ENCODE measurements around the gene MSI2.

MSI2 gene

DNA sequence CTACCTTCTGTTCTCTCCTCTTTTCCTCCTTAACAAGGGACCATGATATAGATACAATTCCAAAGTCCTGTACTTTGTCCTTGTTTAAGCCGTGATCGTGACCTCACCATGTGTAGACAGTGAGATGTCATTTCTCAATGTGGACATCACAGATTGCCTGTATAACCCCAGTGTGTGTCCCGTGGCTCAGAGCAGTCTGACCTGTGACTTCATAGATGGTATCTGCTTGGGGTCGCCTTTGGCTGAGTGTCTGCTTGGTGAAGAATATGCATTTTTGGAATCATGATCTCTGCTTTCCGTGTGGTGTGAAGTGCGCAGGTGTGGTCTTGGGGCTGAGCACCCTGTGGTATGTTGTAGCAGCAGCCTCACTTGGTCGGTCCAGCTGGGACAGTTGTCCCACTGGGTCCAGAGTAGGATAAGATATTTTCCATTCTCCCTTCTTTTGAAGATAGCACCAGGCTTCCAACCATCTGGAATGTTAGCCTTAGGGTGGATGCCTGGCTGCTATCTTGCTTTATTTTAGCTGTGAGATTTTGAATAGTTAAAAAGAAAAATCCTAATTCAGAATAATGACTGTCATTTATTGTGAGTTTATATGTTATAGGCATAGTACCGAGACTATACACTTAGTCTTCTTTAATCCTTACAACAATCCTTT is 13.4 kb downstream of the MSI2 start:
- no peak for DNase-seq (ENCODE audit: low read depth in 2 of 2)

DNA sequence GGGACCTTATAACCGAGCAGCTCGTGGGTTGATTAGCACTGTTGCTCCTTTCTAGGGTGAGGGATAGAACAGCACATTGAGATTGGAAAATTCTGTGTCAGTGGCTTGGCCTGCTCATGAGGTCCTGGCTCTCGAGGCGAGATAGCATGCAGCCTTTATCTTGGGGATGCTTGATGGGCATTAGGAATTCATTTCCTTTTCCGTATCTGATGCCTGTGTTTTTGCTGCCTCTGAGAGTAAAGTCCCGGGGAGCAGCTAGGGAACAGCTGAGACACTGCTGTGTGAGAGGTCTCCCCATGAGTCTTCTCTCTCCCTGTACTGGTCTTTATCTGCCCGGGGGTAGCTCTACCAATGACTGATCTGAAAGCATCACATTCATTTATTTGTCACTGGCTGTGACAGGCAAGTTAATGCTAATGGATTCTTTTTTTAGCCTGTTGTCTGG is 14.5 kb downstream of the MSI2 start:
- DNase-seq (ENCODE audit: low read depth in 2 of 2): no peak

DNA sequence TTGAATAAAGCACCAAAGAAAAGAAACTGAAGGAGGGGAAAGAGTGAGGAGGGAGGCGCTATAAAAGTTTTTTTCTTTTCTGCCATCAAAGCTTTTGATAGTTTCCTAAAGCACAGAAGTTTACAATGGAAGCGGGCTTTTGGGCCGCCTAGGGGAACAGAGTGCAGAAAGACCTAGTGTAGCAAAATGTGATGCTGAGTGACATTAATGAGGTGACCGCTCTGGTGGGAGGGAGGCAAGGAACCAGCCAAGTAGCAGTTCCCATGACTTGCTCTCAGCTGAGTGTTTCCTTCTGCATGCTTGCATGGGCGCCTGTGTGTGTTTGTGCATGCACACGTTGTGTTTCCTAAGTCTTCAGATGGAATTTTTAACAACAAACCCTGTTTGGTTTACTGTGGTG is 15.5 kb downstream of the MSI2 start:
- no peak for DNase-seq (ENCODE audit: low read depth in 2 of 2)

DNA sequence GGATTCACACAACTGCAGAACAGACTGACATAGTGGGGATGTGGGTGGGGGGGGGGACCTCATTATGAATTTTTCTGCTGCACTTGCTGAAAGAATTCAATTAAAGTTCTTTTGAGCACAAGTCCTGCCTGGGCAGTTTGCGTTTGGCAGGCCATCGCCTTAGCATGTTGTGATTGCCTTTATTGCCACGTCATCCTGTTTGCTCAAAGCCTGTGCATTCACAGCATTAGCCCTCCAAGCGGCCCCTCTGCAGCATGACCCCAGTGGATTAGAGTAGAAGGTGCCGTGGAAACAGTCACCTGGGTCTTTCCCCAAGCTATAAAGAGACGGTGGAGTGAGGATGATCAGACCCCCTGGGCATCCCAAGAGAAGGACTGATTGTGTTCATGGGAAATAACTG is 17.2 kb downstream of the MSI2 start:
- DNase-seq (ENCODE audit: low read depth in 2 of 2): no peak

DNA sequence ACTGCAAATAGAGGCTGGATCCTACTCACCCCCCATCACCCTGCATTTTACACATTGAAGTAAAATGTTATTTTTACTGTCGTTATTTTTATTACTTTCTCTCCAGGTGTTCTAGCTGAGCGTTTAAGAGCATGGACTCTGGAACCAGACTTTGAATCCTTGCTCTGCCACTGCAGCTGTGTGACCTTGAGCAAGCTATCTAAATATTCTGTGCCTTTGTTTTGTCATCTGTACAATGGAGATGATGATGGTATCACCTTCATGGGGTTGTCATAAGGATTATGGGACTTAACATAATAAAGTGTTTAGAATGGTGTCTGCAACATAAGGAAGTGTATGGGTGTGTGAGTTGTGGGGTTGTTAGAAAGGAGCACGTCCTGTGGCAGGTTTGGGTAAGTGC is 17.8 kb downstream of the MSI2 start:
- no peak for DNase-seq (ENCODE audit: low read depth in 2 of 2)

DNA sequence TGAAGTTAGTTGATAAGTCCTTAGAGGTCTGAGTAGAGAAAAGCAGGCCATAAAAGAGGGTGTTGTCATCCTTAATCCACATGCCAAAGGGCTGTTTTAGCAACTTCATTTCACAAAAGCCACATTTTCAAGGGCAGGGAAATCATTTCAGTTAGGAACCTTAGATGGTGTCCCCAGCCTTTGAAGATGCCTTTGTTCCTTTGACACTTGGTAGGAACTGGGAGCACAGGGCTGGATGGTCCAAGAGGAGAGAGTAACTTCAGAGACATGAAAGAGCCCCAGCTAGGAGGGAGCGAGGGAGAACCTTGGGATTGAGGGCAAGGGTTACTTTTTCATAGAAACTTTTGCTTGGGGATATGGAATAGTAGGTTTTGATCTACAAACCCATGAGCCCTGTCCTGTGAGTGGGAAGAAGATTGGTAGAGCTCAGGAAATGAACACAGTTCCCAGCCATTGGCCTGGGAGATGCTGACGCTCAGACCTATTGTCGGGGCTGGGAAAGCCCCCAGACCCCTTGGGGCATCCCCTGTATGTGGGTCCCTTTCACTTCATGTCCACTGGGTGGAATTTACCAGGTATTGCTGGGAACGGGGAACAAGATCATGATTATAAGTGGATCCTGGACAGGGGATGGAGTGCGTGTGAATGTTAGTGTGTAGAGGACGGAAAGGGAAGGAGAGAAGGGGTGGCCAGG is 18.9 kb downstream of the MSI2 start:
- no peak for DNase-seq (ENCODE audit: low read depth in 2 of 2)

DNA sequence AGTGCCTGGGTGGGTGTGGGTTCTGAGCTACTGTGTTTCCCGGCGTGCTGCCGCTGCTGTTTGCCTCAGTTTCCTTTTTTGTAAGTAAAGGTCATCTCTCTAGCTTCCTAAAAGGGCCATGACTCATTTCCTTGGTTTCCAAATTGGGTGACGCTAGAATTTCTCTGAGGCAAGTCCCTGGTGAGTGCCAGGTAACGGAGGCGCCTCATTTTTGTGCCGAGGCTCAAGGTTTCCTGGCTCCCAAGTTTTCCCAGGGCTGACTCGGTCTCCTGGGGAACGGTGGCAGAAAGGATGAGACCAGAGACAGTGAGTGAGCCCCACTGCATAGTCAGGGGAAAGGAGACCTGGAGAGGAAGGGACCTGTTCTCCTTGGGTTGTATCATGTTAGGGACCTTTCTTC is 20.3 kb downstream of the MSI2 start:
- no peak for DNase-seq (ENCODE audit: low read depth in 2 of 2)

DNA sequence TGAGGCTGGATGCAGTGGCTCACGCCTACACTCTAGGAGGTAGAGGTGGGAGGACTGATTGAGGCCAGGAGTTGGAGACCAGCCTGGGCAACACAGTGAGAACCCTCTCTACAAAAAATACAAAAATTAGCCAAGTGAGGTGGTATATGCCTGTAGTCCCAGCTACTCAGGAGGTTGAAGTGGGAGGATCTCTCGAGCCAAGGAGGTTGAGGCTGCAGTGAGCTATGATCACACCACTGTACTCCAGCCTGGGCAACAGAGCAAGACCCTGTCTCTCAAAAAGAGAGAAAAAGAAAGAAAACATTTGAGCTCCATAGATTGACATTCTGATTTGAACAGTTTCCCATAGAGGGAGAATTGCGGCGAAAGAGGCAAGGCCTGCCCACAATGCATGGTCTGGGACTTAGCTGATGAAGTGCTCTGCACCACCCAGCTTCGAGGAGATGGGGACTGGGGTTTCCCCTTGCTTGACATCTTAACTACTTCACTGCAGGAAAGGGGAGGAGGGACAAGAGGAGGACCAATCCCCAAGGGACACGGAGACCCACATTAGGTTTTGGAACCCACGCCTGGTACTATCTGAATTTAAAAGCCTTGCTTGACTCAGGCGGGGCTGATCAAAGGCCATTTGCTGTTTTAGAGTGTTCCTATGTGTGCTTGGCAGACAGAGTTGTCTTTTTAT is 21.7 kb downstream of the MSI2 start:
- DNase-seq (ENCODE audit: low read depth in 2 of 2): no peak

DNA sequence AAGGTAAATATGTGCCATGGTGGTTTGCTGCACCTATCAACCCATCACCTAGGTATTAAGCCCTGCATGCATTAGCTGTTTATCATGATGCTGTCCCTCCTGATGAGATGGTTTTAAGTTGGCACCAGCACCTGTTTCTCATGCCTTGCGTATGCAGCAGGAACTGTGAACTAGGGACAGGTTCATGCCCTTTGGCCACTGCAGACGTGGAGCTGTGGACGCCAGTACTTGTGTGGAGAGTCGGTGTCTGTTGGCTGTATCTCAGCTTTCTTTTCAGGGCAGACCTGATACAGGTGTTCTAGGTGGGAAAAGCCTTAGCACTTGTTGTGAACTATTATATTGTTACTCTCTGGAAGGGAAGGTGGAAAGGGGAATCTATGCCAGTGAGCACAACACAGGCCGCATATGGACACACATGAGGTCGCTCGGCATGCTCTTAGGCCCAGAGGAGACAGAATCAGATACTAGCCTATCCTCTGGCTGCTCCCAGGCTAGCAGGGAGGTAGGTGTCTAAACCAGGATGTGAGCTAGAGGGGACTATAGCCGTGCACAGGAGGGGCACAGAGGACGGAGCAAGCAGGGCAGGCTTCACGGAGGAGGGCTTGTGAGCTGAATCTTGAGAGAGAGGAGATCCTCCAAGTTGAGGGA is 22.5 kb downstream of the MSI2 start:
- no peak for DNase-seq (ENCODE audit: low read depth in 2 of 2)

DNA sequence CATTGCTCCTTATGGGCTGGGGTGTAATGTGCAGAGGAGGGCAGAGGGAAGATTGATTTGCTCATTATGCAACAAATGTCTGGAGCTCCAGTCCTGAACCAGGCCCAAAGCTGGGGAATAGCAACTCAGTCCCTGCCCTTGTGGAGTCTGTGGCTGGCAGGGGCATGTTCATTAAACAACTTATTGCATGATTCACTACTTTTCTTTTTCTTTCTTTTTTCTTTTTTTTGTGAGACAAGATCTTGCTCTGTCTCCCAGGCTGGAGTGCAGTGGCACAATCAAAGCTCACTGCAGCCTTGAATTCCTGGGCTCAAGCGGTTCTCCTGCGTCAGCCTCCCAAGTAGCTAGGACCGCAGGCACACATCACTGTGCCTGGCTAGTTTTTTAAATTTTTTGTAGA is 23.1 kb downstream of the MSI2 start:
- no peak for DNase-seq (ENCODE audit: low read depth in 2 of 2)

DNA sequence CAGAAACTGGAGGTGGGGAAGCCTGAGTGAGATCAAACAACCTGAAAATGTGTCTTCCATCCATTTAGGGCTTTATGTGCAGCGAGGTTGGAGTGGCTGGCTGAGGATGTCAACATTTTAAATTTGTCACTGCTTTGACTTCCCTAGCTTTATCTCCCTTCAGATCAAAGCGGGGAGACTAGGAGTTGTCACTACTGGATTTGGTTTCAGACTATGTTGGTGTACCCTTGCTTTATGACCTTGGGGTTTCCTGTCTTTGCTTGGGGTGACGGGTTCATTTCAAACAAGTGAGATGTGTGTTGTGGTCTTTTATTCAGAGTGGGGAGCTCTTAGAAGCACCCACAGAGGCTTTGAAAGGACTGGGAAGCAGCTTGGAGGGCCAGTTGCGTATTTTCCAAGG is 25.6 kb downstream of the MSI2 start:
- no peak for DNase-seq (ENCODE audit: low read depth in 2 of 2)

DNA sequence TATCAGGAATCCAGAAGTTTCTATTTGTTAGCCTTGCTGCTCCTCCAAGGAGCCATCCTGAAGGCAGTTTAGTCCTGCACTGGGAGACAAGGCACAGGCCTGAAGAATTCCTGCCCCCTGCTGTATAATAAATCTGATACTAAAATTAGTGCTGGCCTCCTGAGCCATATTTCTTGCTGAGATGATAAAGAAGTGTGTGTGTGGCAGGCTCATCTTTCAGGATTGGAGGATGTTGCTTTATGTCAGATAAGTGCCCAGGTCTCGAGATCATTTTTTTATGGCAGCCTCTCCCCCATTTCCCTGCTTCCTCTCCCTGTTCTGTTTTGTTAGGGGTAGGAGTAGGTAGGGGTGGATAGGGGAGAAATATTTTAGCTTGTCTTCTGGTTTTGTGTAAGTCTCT is 26.0 kb downstream of the MSI2 start:
- no peak for DNase-seq (ENCODE audit: low read depth in 2 of 2)

DNA sequence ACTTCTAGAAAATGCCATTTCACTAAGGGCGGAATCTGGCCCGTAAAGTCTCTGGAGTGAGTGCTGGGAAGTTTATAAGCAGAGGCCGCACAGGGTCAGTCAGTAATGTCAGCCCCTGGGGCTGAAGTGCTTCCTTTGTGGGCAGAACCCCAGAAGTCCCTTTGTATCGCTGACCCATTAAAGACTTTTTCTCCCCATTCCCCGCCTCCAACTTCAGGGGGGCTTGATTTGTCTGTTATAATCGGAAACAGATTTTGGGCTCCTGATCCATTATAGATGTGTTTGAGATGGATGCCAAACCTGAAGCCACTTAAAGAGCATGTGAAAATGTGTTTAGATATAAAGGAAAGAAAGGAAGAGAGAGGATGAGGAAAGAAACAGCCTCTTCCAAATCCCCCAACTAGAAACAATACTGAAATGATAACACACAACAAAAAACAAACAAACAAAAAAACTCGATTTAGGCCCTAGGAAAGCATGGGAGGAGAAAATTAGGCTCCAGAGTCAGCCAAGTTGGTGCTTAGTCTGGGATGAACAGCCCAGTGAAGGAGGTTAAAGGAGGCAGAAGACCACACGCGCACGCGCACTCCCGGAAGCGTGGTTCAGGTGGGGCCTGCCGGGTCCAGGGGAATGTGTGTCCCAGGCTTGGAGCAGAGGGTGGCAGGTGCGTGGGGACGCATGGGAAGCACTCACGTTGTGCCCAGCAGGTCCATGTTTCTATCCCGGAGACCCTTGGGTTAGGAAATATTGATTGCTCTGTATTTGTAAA is 27.1 kb downstream of the MSI2 start:
- no peak for DNase-seq (ENCODE audit: low read depth in 2 of 2)

DNA sequence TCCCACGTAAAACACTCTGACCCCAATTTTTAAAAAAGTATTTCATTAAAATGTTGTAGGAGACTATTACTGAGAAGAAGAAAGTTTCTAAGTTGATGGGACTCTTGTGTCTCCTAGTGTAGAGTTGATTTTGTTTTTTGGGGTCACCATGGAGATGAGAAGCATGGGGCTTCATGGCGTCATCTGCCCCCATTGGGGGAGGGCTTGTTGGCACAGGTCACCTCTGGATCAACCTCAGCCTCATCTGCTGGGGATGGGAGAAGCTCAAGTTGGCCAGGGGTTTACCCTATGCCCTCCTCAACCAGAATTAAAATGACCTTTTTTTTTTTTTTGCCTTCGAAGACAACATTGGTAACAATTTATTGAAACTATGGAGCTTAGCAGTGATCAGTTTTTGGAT is 28.3 kb downstream of the MSI2 start:
- DNase-seq (ENCODE audit: low read depth in 2 of 2): no peak

DNA sequence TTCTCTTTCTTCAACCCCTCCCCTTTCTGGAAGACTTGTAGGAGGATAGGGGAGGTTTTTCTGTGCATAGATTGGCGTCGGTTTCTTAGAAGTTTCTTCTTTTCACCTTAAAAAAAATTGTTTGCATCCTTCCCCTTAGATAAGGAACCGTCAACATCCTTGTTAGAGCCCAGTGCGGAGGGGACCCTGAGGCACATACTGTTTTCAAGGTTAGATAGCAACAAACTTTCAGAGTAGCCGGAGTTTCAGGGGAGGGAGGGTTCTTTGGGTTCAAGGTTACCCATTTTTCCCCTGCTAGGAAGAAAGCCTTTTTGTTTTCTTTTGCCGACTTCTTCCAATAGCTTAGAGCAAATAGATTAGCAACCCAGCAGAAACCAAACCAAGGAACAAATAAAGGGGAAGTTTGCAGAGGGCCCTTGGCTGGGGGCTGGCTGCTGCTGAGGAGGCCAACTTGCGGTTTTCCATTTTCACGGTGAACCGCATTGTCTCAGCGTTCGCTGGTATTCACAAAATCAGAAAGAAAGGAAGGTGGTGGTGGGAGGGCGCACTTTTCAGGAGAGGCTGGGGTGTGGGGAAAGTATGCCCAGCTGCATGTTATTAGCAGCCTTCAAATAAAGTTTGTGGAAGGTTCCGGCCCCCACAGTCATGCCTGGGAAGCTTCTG is 28.8 kb downstream of the MSI2 start:
- peak in 1 of 2 donors; percentile 33 for DNase-seq (ENCODE audit: low read depth in 2 of 2)

DNA sequence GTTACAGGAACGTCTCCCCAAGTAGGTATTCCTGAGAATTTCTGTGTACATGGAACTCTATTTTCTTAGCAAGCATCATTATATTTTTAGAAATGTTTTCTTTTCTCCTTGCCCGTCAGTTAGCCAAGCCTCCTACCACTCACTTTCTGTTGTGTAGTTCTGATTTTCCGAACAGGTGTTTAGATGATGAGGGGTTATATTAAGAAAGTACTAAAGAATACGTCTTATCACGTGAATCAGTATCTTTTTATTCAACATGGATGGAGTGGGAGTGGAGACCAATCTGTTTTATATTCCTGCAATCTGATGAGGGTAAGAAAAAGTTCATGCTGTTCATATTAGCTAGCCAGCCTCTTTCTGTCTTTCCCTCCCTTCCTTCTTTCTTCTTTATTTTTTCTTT is 29.4 kb downstream of the MSI2 start:
- no peak for DNase-seq (ENCODE audit: low read depth in 2 of 2)

DNA sequence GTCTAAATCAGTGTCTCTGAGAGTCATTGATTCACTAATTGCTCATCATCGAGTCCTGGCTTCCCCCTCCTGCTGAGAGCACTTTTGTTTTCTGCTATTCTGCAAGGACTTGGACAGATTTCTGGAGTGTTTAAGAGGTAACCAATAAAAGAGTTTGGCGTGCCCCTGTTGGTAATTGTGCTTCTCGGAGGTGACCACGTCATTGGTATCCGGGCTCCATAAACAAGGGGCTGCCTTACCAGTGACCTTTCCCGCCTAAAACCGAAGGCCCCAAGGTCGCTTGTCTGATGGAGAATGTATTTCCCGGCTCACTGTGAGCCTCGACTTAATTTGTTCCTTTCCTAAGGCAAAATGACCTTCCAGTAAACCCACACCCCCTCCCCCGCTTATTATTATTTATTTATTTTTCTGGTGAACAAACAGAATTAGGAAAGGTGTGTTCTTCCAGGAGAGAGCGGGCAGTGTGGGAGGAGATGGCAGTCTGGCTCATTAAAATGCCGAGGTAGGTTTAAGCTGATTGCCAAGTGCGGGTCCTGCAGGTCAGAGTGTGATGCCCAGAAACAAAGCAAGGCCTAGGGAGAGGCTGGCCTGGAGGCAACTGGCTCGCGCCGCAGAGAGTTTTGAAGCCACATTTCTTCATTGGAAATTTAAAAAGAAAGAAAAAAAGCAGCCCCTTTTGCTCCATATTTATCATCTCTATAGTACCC is 30.2 kb downstream of the MSI2 start:
- DNase-seq (ENCODE audit: low read depth in 2 of 2): no peak

DNA sequence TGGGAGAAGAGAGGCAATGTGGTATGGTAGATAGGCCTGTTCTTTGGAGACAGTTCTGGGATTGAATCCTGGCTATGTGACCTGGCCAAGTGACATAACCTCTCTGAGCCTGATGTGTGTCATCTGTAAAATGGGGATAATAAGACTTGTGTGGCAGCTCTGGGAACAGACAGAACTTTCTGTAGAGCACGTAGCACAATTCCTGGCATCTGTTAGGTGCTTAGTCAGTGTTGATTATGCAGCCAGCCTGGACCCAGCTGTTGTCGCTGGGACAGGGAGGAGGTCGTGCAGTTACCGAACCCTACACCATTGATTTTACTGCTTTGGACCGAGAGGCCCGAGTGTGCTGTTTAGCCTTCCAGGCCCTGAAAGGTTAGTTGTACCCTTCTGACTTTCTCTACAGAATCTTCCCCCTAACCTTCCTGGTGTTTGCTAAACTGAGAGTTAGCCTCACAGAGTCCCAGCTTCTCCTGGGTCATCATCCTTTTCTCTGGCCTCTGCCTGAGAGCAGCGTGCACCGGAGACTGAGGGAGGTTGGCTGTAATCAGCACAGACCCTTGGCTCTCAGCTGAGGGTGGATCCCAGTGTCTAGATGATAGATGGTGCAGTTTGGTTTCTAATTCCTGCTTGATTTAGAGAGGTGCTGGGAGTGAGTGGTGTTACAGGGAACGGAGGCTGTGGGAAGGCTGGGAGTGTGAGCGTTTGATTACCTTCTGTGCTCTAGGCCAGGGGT is 31.9 kb downstream of the MSI2 start:
- no peak for DNase-seq (ENCODE audit: low read depth in 2 of 2)

DNA sequence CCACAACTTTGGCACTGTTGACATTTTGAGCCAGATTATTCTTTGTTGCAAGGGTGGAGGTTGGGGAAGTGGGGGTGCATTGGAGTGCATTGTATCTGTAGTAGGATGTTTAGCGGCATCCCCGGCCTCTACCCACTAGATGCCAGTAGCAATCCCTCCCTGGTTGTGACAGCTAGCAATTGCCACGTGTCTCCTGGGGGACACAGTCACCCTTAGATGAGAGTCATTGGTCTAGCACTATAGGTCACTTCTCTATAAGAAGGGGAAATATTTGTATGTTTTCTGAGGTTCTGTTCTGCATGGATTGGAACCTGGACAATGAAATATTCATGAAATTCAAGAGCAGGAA is 32.4 kb downstream of the MSI2 start:
- no peak for DNase-seq (ENCODE audit: low read depth in 2 of 2)

DNA sequence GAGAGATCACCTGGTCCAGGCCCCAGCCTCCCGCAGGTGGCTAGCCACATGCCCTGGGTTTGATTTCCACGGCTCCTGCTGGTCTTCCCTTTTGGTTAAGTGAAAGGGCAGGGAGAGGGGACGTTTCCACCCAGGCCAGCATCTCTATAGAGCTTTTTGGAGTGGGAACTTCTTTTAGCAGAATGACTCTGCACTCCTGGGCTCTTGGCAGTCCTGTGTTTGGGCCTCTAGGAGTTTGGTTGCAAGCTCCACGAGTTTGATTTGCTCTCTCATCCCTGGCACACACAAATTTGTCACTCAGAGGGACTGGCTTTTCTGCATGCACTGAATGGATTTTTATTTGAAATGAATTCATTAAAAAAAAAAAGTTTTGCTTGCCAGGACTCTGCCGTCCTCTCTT is 32.8 kb downstream of the MSI2 start:
- DNase-seq (ENCODE audit: low read depth in 2 of 2): no peak

Measured in stimulated activated CD8-positive, alpha-beta memory T cell treated with anti-CD3 and anti-CD28 coated beads, Interleukin-2, amount 100 ng/mL, for 1 hour (primary cell).